ENCODE measurements around the gene ISG20L2. TPM values are rescaled to one million over a fixed set of nuclear protein-coding genes. Genes with fewer than 3 reads are reported as not detected.

ISG20L2 gene
- total RNA-seq, 4 donors from 2014 or later = 3.6 to 24.8 (median 10.2) TPM

- Histone ChIP-seq H3K9me3 (no peaks in the 10 kb centered on the region), H3K36me3 (no peaks in the 10 kb centered on the region), H3K4me1 (peaks cover 0 to 7% of the 10 kb centered on the region in 2 donors), H3K4me3 (peak overlapping the region; percentile 9 to 71), H3K27ac (peak overlapping the region; percentile 81 to 87), H3K27me3 (no peaks in the 10 kb centered on the region)
- intact Hi-C loops (cut with DNase I; ENCODE audit: low total_unique reads) = no loop called here
- DNase-seq = no peak
- TF ChIP-seq POLR2A (IDR thresholded peaks at IDR 0.05) = no peak
- TF ChIP-seq CTCF (IDR thresholded peaks at IDR 0.05) = no peak
These were observed 13.0 kb upstream of the ISG20L2 start for GRCh38 chr1:156741481-156741983.

DNA sequence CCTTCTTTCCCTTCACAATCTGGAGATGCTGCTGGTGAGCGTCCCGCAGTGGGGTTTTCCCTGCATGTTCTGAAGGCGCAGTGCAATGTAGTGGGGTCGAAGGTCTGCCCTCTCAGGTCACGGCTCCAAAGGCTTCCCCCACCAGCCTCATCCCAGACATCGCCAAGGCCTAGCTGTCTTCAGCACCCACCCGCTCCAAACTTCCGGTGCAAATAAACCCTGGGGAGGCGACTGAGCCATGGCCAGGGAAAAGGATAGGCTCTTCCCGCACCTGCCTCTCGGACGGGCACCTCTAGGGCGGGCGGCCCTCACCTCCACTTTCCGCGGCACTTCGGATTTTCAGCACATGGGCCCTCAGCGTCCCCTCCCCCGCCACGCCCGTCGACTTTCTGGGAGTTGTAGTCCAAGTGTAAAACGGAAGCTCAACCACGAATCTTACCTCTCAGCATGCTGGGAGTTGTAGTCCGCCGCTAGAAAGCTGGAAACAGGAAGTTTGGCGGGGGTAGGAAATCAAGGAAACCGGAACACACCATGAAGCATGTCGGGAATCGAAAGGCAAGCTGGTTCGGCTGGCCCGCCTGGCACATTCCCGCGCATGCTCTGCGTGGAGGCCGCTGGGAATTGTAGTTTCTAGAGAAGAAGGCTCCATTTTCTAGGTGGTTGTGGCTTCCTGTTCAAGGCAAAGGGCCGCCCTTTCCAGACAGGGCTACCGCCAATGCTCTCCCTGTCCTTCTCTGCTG lies 12.3 kb upstream of the ISG20L2 start, which contains the start of gene MRPL24:
Gene MRPL24, minus strand, starts transcription at position 348 of the 740 bp plus-strand sequence. CDS start 2,384 bp downstream, outside the sequence.
- peaks cover 0 to 3% of the 10 kb centered on the region in 2 donors for H3K4me1 ChIP-seq
- H3K9me3 ChIP-seq = no peaks in the 10 kb centered on the region
- no peaks in the 10 kb centered on the region for H3K27me3 ChIP-seq
- peak within 1 kb of the TSS; percentile 81 to 87 for H3K27ac ChIP-seq
- no peaks in the 10 kb centered on the region for H3K36me3 ChIP-seq
- DNase-seq = peak; percentile 97 to 99
- intact Hi-C loops (cut with DNase I; ENCODE audit: low total_unique reads) = no loop called here
- peak within 1 kb of the TSS; percentile 71 to 72 for H3K4me3 ChIP-seq
- peak in 1 of 4 experiments; percentile 30 for TF ChIP-seq CTCF (IDR thresholded peaks at IDR 0.05)
- peak; percentile 29 to 41 for TF ChIP-seq POLR2A (IDR thresholded peaks at IDR 0.05)

DNA sequence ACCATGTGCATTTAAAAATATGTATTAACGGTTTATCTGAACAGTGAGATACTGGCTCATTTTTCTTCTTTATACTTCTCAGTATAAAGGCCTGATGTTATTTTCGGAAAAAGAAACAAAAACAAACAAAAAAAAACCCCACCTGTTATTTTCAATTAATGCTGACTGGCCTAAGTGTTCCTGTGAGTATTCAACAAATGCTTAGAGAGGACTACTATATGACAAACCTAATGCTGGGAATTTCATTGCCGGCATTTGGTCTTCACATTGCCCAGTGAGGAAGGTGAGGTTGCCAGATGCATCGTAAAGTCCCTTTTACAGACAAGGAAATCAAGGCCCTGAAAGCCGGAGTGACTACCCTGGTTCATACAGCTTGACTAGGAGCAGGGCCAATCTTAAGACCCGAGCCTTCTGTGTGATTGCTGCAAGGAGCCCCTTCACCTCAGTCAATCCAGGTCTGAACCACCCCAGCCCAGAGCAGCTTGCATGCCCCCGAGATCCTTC lies 11.7 kb upstream of the ISG20L2 start:
- H3K4me3 ChIP-seq = peak overlapping the region; percentile 71 to 72
- no peaks in the 10 kb centered on the region for H3K36me3 ChIP-seq
- intact Hi-C loops (cut with DNase I; ENCODE audit: low total_unique reads) = no loop called here
- no peaks in the 10 kb centered on the region for H3K4me1 ChIP-seq
- DNase-seq = no peak
- peak overlapping the region; percentile 78 to 87 for H3K27ac ChIP-seq
- no peak for TF ChIP-seq POLR2A (IDR thresholded peaks at IDR 0.05)
- no peaks in the 10 kb centered on the region for H3K27me3 ChIP-seq
- H3K9me3 ChIP-seq = no peaks in the 10 kb centered on the region

DNA sequence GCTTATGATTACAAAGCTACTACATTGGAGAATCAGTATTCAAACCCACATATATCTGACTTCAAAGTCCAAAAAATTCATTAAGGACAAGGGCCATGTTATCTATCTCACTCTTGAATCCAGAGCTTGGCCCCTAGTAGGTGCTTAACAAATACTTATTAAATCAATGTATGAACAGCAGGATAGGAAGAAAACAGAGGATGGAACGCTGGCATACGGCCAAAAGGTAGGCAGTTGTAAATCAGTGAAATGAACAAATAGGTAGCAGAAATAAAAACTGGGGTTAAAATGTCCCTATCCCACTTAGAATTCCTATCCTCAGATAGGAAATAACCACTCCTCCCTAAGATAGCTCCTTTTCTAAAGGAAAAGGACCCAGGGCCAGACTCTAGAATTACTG lies 10.3 kb upstream of the ISG20L2 start:
- Histone ChIP-seq H3K27ac (no peak overlapping the region), H3K36me3 (no peaks in the 10 kb centered on the region), H3K27me3 (no peaks in the 10 kb centered on the region), H3K4me3 (no peak overlapping the region), H3K4me1 (no peaks in the 10 kb centered on the region), H3K9me3 (no peaks in the 10 kb centered on the region)
- no peak for DNase-seq
- TF ChIP-seq POLR2A (IDR thresholded peaks at IDR 0.05) (no peak), CTCF (IDR thresholded peaks at IDR 0.05) (no peak)
- intact Hi-C loops (cut with DNase I; ENCODE audit: low total_unique reads) = no loop called here

- intact Hi-C loops (cut with DNase I; ENCODE audit: low total_unique reads) = no loop called here
- H3K27me3 ChIP-seq = no peaks in the 10 kb centered on the region
These were observed 9.8 kb upstream of the ISG20L2 start for GRCh38 chr1:156738407-156738806.

More at GRCh38 chr1:156738407-156738806, 9.8 kb upstream of the ISG20L2 start:
- Histone ChIP-seq H3K27ac (no peak overlapping the region), H3K4me3 (no peak overlapping the region), H3K9me3 (no peaks in the 10 kb centered on the region), H3K36me3 (no peaks in the 10 kb centered on the region), H3K4me1 (no peaks in the 10 kb centered on the region)
- TF ChIP-seq POLR2A (IDR thresholded peaks at IDR 0.05) (no peak), CTCF (IDR thresholded peaks at IDR 0.05) (no peak)
- no peak for DNase-seq
